Esophagus squamous epithelium (tissue), 5 donors: ENCODE results near the gene EDC4. TPM values are rescaled to one million over a fixed set of nuclear protein-coding genes. Genes with fewer than 3 reads are reported as not detected.
"Not testable (repeated sequence)": the region's sequence is repeated elsewhere in the genome, so short reads cannot be mapped to it uniquely, and the experiment has no call there.

Source experiments
- DNase-seq: peaks from one replicate; lab custom pipeline; 2025; lab: John Stamatoyannopoulos, UW
- H3K27ac ChIP-seq, 4 donors: fragments of 200-600 bp; sonication (generic); one replicate each; pipeline ENCODE4 v1.5.1; 2016 to 2019; ENCODE audit warnings: mild to moderate bottlenecking in 1 of 4
- H3K27me3 ChIP-seq, 4 donors: fragments of 200-600 bp; sonication (generic); 1 replicate in 3 of 4; 2 replicates in 1 of 4; pipeline versions ENCODE4 v1.5.1 to v1.6.0; 2017 to 2021; ENCODE audit warnings: antibody characterized with exemption in 1 of 4
- H3K36me3 ChIP-seq, 3 donors: fragments of 200-600 bp; sonication (generic); one replicate each; pipeline ENCODE4 v1.5.1; 2016 to 2019
- H3K4me1 ChIP-seq, 3 donors: fragments of 200-600 bp; sonication (generic); one replicate each; pipeline ENCODE4 v1.5.1; 2017 to 2019
- H3K4me3 ChIP-seq, 4 donors: fragments of 200-600 bp; sonication (generic); 1 replicate in 3 of 4; 2 replicates in 1 of 4; pipeline ENCODE4 v1.5.1; 2016 to 2019; ENCODE audit warnings: mild to moderate bottlenecking in 2 of 4, moderate library complexity in 1 of 4
- H3K9me3 ChIP-seq, 3 donors: fragments of 200-600 bp; sonication (generic); one replicate each; pipeline ENCODE4 v1.5.1; 2016 to 2019
- POLR2A ChIP-seq, 4 donors: fragments of 450-650 bp; IDR thresholded peaks; one replicate each; pipeline ENCODE4 v1.6.1; 2017; ENCODE audit warnings: antibody characterized with exemption in 4 of 4, mild to moderate bottlenecking in 4 of 4, moderate library complexity in 3 of 4
- WGBS, 2 donors: methylation state at CpG; one replicate each; pipeline ENCODE4 v1.1.5; 2018; 5-methylcytosine and 5-hydroxymethylcytosine counted together
- intact Hi-C: fragments of 100-400 bp; cut with DNase I; formaldehyde crosslinking; loops from one replicate; pipeline ENCODE4 v1.15.0; 2022
- total RNA-seq, 4 donors: library from RNA; depleted of rRNA; stranded (reverse); fragments of >200 nt; gene quantifications; one replicate each; pipeline ENCODE4 v1.1.0, GENCODE V29; 2016
- TF ChIP-seq, protein P1 (sequence below), 6 experiments: fragments of 450-650 bp in 4 of 6; fragments of 200-600 bp in 2 of 6; sonication (generic) in 2 of 6; IDR thresholded peaks; one replicate each; pipeline ENCODE4 v1.5.1; 2016 to 2019; ENCODE audit warnings: antibody characterized with exemption in 6 of 6, mild to moderate bottlenecking in 4 of 6, moderate library complexity in 4 of 6
- donor health status: DM: yes; HTN: yes; CAD: no.

The EDC4 gene
- total RNA-seq, 4 donors from 2014 or later, result 26.5 to 46.9 (median 37.0) TPM

- peak overlapping the region; percentile 56 to 88 (median 73) for H3K4me3 ChIP-seq
- H3K4me1 ChIP-seq, result peaks cover 11 to 42% (median 12%) of the 10 kb centered on the region in 3 donors
- no peak for DNase-seq
- H3K9me3 ChIP-seq, result no peaks in the 10 kb centered on the region
- peaks cover 29 to 44% (median 39%) of the 10 kb centered on the region in 3 donors for H3K36me3 ChIP-seq
- TF ChIP-seq, protein P1, sequence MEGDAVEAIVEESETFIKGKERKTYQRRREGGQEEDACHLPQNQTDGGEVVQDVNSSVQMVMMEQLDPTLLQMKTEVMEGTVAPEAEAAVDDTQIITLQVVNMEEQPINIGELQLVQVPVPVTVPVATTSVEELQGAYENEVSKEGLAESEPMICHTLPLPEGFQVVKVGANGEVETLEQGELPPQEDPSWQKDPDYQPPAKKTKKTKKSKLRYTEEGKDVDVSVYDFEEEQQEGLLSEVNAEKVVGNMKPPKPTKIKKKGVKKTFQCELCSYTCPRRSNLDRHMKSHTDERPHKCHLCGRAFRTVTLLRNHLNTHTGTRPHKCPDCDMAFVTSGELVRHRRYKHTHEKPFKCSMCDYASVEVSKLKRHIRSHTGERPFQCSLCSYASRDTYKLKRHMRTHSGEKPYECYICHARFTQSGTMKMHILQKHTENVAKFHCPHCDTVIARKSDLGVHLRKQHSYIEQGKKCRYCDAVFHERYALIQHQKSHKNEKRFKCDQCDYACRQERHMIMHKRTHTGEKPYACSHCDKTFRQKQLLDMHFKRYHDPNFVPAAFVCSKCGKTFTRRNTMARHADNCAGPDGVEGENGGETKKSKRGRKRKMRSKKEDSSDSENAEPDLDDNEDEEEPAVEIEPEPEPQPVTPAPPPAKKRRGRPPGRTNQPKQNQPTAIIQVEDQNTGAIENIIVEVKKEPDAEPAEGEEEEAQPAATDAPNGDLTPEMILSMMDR (IDR thresholded peaks at IDR 0.05), result no peak
- TF ChIP-seq POLR2A (IDR thresholded peaks at IDR 0.05), result no peak
- intact Hi-C loops, result no loop called here
- H3K27me3 ChIP-seq, result no peaks in the 10 kb centered on the region
- WGBS, 2 donors, result 0 to 4% methylated on average over 1 to 3 of the region's 3 CpGs
- peak overlapping the region; percentile 78 to 86 (median 83) for H3K27ac ChIP-seq
Measured at GRCh38 chr16:67833030-67833414, 39.8 kb upstream of the EDC4 start.

- Histone ChIP-seq H3K36me3 (peaks cover 26 to 37% (median 33%) of the 10 kb centered on the region in 3 donors), H3K4me1 (peaks cover 11 to 42% (median 12%) of the 10 kb centered on the region in 3 donors), H3K27me3 (no peaks in the 10 kb centered on the region), H3K9me3 (no peaks in the 10 kb centered on the region), H3K27ac (peak overlapping the region; percentile 78 to 86 (median 83)), H3K4me3 (peak overlapping the region; percentile 56 to 88 (median 73))
- 0 to 3% methylated on average over 6 to 11 of the region's 49 CpGs for WGBS, 2 donors
- TF ChIP-seq POLR2A (IDR thresholded peaks at IDR 0.05), result peak in 2 of 4 donors; percentile 40 to 73
- TF ChIP-seq, protein P1 (IDR thresholded peaks at IDR 0.05), result no peak
- intact Hi-C loops, result no loop called here
- peak; percentile 38 for DNase-seq
Measured at GRCh38 chr16:67833415-67834241, 39.2 kb upstream of the EDC4 start.

DNA sequence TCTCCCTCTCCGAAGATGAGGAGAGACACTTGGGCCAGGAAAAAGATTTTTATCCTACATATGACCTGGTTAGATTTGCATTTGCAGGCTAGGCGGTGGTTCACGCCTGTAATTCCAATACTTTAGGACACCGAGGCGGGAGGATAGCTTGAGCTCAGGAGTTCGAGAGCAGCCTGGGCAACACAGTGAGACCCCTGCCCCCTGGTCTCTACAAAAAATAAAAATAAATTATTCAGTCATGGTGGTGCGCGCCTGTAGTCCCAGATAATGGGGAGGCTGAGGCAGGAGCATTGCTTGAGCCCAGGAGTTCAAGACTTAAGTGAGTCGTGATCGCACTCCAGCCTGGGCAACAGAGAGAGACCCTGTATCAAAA lies 38.6 kb upstream of the EDC4 start:
- TF ChIP-seq, protein P1 (IDR thresholded peaks at IDR 0.05), result no peak
- no peak for TF ChIP-seq POLR2A (IDR thresholded peaks at IDR 0.05)
- peaks cover 11 to 42% (median 12%) of the 10 kb centered on the region in 3 donors for H3K4me1 ChIP-seq
- no peaks in the 10 kb centered on the region for H3K27me3 ChIP-seq
- H3K9me3 ChIP-seq, result no peaks in the 10 kb centered on the region
- H3K27ac ChIP-seq, result peak overlapping the region in 3 of 4 donors; percentile 81 to 86 (median 85)
- 62 to 89% methylated on average over 10 of the region's 10 CpGs for WGBS, 2 donors
- intact Hi-C loops, result no loop called here
- DNase-seq, result no peak
- peaks cover 20 to 31% (median 27%) of the 10 kb centered on the region in 3 donors for H3K36me3 ChIP-seq
- H3K4me3 ChIP-seq, result peak overlapping the region in 3 of 4 donors; percentile 70 to 88 (median 76)

GRCh38 chr16:67837190-67837589 lies 35.7 kb upstream of the EDC4 start:
- H3K4me3 ChIP-seq, H3K27me3 ChIP-seq, DNase-seq, H3K9me3 ChIP-seq, H3K36me3 ChIP-seq, intact Hi-C loops: not testable (repeated sequence)
- H3K4me1 ChIP-seq, result peaks cover 11 to 48% (median 12%) of the 10 kb centered on the region in 3 donors
- WGBS, 2 donors, result 43 to 66% methylated on average over 10 of the region's 10 CpGs
- H3K27ac ChIP-seq, result peak overlapping the region in 1 of 4 donors; percentile 42

DNA sequence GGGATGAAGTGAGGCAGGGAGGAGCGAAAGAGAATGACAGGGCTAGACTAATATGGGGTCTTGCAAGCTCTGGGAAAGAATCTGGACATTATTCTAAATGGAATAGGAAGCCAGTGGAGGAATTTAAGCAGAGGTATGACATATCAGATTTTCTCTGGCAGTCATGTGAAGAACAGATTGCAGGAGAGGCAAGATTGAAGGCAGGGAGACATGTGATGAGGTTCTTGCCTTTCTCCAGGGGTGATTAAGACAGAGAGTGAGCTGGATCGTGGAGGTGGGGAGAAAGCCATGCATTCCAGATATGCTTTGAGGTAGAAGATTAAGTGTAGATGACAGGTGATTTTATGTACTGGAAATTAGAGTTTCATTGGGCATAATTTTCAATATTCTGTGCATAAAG lies 35.0 kb upstream of the EDC4 start:
- Histone ChIP-seq H3K4me1 (peaks cover 6 to 47% (median 8%) of the 10 kb centered on the region in 3 donors), H3K9me3 (no peaks in the 10 kb centered on the region), H3K4me3 (no peak overlapping the region), H3K27ac (no peak overlapping the region), H3K27me3 (no peaks in the 10 kb centered on the region), H3K36me3 (no peaks in the 10 kb centered on the region)
- 77 to 91% methylated on average over 2 of the region's 2 CpGs for WGBS, 2 donors
- intact Hi-C loops, result no loop called here
- no peak for DNase-seq
- TF ChIP-seq, protein P1 (IDR thresholded peaks at IDR 0.05), result no peak
- TF ChIP-seq POLR2A (IDR thresholded peaks at IDR 0.05), result no peak
